VCaP (cell line): ENCODE measurements around the gene PPM1H.

ENCODE experiments used
- H3K27ac ChIP-seq: fragments of 450-650 bp; 2 replicates; pipeline ENCODE4 v1.5.1; 2017
- CTCF ChIP-seq: fragments of 450-650 bp; conservative IDR thresholded peaks from 2 replicates; pipeline ENCODE4 v1.5.1; 2017; ENCODE audit warnings: mild to moderate bottlenecking, moderate library complexity

Gene PPM1H

GRCh38 chr12:62767946-62768345 lies 167.0 kb downstream of the PPM1H start:
- no peak for TF ChIP-seq CTCF
- H3K27ac ChIP-seq = no peak overlapping the region

- TF ChIP-seq CTCF = no peak
- no peak overlapping the region for H3K27ac ChIP-seq
Observed at GRCh38 chr12:62767496-62767895, 167.5 kb downstream of the PPM1H start.

- no peak for TF ChIP-seq CTCF
- H3K27ac ChIP-seq = no peak overlapping the region
Observed at GRCh38 chr12:62766496-62766895, 168.5 kb downstream of the PPM1H start.

- no peak overlapping the region for H3K27ac ChIP-seq
Observed at GRCh38 chr12:62763861-62764645, 170.9 kb downstream of the PPM1H start.

GRCh38 chr12:62763312-62763711 lies 171.6 kb downstream of the PPM1H start:
- TF ChIP-seq CTCF = no peak
- H3K27ac ChIP-seq = no peak overlapping the region

More at GRCh38 chr12:62763861-62764645, 170.9 kb downstream of the PPM1H start:
- no peak for TF ChIP-seq CTCF

- TF ChIP-seq CTCF = no peak
- no peak overlapping the region for H3K27ac ChIP-seq
Observed at GRCh38 chr12:62762645-62763044, 172.3 kb downstream of the PPM1H start.

- no peak overlapping the region for H3K27ac ChIP-seq
- TF ChIP-seq CTCF = no peak
Observed at GRCh38 chr12:62761658-62762057, 173.3 kb downstream of the PPM1H start.
